DOHH2 (cell line): ENCODE results near the gene C1QTNF4.
"Not testable (repeated sequence)": the region's sequence is repeated elsewhere in the genome, so short reads cannot be mapped to it uniquely, and the experiment has no call there.

Source experiments
- H3F3A ChIP-seq: fragments of 200-600 bp; sonication (generic), shearing (Covaris generic); 2 replicates; pipeline ENCODE4 v1.6.0; 2016; ENCODE audit warnings: antibody characterized with exemption, mild to moderate bottlenecking; ENCODE audit not compliant: control insufficient read depth, insufficient read depth
- H3K27ac ChIP-seq: fragments of 200-600 bp; sonication (generic); 2 replicates; pipeline ENCODE4 v1.5.1; 2014; ENCODE audit warnings: low read depth, mild to moderate bottlenecking, low read length, moderate library complexity
- H3K27me3 ChIP-seq: fragments of 200-600 bp; sonication (generic); 2 replicates; pipeline ENCODE4 v1.6.1; 2014; ENCODE audit warnings: mild to moderate bottlenecking, low read length, mixed read lengths; ENCODE audit not compliant: control insufficient read depth
- H3K36me3 ChIP-seq: fragments of 200-600 bp; sonication (generic); 2 replicates; pipeline ENCODE4 v1.6.1; 2014; ENCODE audit warnings: mild to moderate bottlenecking, low read length, moderate library complexity, mixed read lengths; ENCODE audit not compliant: control insufficient read depth
- H3K4me1 ChIP-seq: fragments of 200-600 bp; sonication (generic); 2 replicates; pipeline ENCODE4 v1.6.1; 2014; ENCODE audit warnings: mild to moderate bottlenecking, low read length, mixed read lengths; ENCODE audit not compliant: control insufficient read depth
- H3K4me2 ChIP-seq: fragments of 200-600 bp; sonication (generic); 2 replicates; pipeline ENCODE4 v1.6.0; 2014; ENCODE audit warnings: mild to moderate bottlenecking, low read length, moderate library complexity
- H3K4me3 ChIP-seq: fragments of 200-600 bp; sonication (generic); 2 replicates; pipeline ENCODE4 v1.5.1; 2014; ENCODE audit warnings: mild to moderate bottlenecking, low read length, mixed read lengths
- H3K79me2 ChIP-seq: fragments of 200-600 bp; sonication (generic); 2 replicates; pipeline ENCODE4 v1.6.1; 2014; ENCODE audit warnings: mild to moderate bottlenecking, low read length, mixed read lengths; ENCODE audit not compliant: control insufficient read depth
- H3K9me2 ChIP-seq: fragments of 200-600 bp; sonication (generic); replicated peaks from 2 replicates; pipeline ENCODE4 v1.6.1; 2014; ENCODE audit warnings: mild to moderate bottlenecking, low read length, mixed read lengths; ENCODE audit not compliant: control insufficient read depth
- H3K9me3 ChIP-seq: fragments of 200-600 bp; sonication (generic); 2 replicates; pipeline ENCODE4 v1.6.1; 2014; ENCODE audit warnings: antibody characterized with exemption, low read length, mixed read lengths; ENCODE audit not compliant: control insufficient read depth, insufficient read depth
- H4K20me1 ChIP-seq: fragments of 200-600 bp; sonication (generic); 2 replicates; pipeline ENCODE4 v1.6.0; 2014; ENCODE audit warnings: low read depth, mild to moderate bottlenecking, antibody characterized with exemption, low read length, moderate library complexity; ENCODE audit not compliant: control insufficient read depth, insufficient read depth
- EZH2phosphoT487 ChIP-seq: fragments of 200-600 bp; sonication (generic); IDR thresholded peaks from 2 replicates; pipeline ENCODE4 v1.6.1; 2017; ENCODE audit warnings: borderline replicate concordance, mild to moderate bottlenecking, antibody characterized with exemption, low read length, moderate library complexity, mixed read lengths
- TF ChIP-seq, protein P1 (sequence below): fragments of 200-600 bp; sonication (generic); IDR thresholded peaks from one replicate; pipeline ENCODE4 v1.5.1; 2014; ENCODE audit warnings: antibody characterized with exemption, mild to moderate bottlenecking, low read depth, low read length; ENCODE audit not compliant: poor library complexity, severe bottlenecking

C1QTNF4 gene

DNA sequence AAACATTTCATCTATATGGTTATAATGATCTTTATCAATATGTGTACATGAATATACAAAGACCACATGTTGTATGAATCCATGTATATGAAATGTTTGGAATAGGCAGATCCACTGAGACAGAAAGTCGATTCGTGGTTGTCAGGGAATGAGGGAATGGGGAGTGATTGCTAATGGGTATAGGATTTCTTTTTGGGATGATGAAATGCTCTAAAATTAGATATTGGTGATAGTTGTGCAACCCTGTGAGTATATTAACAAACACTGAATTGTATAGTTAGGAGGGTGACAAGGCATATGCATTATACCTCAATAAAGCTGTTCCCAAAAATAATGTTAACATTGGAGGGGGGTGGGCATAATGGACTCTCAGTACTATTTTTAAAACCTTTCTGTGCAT lies 33.8 kb downstream of the C1QTNF4 start:
- Histone ChIP-seq H3K4me2 (no peak overlapping the region), H3K9me3 (no peaks in the 10 kb centered on the region), H3F3A (0 out of 2 replicates have a peak, but pooled peaks cover 4% of the 10 kb centered on the region), H4K20me1 (no peaks in the 10 kb centered on the region), H3K4me3 (no peak overlapping the region), H3K27me3 (no peaks in the 10 kb centered on the region), H3K4me1 (peaks cover 14% of the 10 kb centered on the region), H3K9me2 (no peaks in the 10 kb centered on the region), H3K36me3 (no peaks in the 10 kb centered on the region), H3K27ac (no peak overlapping the region), H3K79me2 (peaks cover 12% of the 10 kb centered on the region)
- TF ChIP-seq, protein P1, sequence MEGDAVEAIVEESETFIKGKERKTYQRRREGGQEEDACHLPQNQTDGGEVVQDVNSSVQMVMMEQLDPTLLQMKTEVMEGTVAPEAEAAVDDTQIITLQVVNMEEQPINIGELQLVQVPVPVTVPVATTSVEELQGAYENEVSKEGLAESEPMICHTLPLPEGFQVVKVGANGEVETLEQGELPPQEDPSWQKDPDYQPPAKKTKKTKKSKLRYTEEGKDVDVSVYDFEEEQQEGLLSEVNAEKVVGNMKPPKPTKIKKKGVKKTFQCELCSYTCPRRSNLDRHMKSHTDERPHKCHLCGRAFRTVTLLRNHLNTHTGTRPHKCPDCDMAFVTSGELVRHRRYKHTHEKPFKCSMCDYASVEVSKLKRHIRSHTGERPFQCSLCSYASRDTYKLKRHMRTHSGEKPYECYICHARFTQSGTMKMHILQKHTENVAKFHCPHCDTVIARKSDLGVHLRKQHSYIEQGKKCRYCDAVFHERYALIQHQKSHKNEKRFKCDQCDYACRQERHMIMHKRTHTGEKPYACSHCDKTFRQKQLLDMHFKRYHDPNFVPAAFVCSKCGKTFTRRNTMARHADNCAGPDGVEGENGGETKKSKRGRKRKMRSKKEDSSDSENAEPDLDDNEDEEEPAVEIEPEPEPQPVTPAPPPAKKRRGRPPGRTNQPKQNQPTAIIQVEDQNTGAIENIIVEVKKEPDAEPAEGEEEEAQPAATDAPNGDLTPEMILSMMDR, result no peak
- TF ChIP-seq EZH2phosphoT487, result no peak

DNA sequence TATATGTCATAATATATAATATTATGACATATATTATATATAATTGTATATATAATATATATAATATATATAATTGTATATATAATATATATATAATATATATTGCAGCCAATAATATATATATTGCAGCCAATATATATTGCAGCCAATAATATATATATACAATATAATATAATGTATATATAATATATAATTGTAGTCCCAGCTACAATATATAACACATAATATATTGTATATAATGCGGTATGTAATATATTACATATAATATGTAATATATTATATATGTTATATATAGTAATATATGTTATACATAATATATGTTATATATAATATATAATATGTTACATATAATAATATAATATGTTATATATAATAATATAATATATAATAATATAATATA lies 35.5 kb downstream of the C1QTNF4 start:
- Histone ChIP-seq H3K9me3 (no peaks in the 10 kb centered on the region), H3F3A (peaks cover 9% of the 10 kb centered on the region; the same call in 1 of the 2 replicates), H3K4me3 (no peak overlapping the region), H3K27me3 (no peaks in the 10 kb centered on the region), H3K4me1 (peaks cover 9% of the 10 kb centered on the region), H3K9me2 (no peaks in the 10 kb centered on the region), H4K20me1 (no peaks in the 10 kb centered on the region), H3K4me2 (no peak overlapping the region), H3K27ac (no peak overlapping the region), H3K79me2 (no peaks in the 10 kb centered on the region), H3K36me3 (no peaks in the 10 kb centered on the region)
- no peak for TF ChIP-seq EZH2phosphoT487
- TF ChIP-seq, protein P1, result no peak

DNA sequence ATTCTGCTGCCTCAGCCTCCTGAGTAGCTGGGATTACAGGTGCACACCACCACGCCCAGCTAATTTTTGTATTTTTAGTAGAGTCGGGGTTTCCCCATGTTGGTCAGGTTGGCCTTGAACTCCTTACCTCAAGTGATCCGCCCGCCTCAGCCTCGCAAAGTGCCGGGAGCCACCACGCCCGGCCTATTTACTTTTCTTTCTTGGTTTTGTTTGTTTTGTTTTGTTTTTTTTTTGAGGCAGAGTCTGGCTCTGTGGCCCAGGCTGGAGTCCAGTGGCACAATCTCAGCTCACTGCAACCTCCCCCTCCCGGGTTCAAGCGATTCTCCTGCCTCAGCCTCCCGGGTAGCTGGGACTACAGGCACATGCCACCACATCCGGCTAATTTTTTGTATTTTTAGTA lies 37.2 kb downstream of the C1QTNF4 start:
- H3F3A ChIP-seq, H3K36me3 ChIP-seq, H3K9me3 ChIP-seq, H3K27me3 ChIP-seq, H3K4me3 ChIP-seq, H3K9me2 ChIP-seq, H3K4me2 ChIP-seq, H4K20me1 ChIP-seq, H3K27ac ChIP-seq: not testable (repeated sequence)
- peaks cover 14% of the 10 kb centered on the region for H3K79me2 ChIP-seq
- H3K4me1 ChIP-seq, result peaks cover 14% of the 10 kb centered on the region

DNA sequence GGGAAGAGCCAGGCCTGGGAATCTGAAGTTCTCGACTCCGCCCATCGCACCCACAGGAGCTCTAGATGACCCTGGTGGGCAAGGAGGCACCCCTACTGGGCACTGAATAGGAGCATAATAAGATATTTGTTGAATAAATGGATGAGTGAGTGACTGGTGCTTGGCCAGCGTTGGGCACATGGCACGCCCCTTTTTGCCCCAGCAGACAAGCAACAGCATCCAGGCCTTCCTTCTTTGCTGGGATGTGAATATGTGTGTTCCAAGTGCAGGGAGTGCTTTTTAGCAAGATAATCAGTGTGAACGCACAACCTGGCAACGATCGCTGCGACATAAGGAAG lies 40.8 kb downstream of the C1QTNF4 start:
- Histone ChIP-seq H3K4me3 (peak overlapping the region; percentile 94), H3K4me1 (peaks cover 26% of the 10 kb centered on the region), H3K27me3 (no peaks in the 10 kb centered on the region), H3K36me3 (peaks cover 39% of the 10 kb centered on the region), H4K20me1 (peaks cover 20% of the 10 kb centered on the region), H3F3A (peaks cover 11% of the 10 kb centered on the region; the same call in 1 of the 2 replicates), H3K79me2 (peaks cover 51% of the 10 kb centered on the region), H3K9me3 (no peaks in the 10 kb centered on the region), H3K27ac (no peak overlapping the region), H3K9me2 (no peaks in the 10 kb centered on the region), H3K4me2 (peak overlapping the region; percentile 100)
- no peak for TF ChIP-seq EZH2phosphoT487
- TF ChIP-seq, protein P1, result peak; percentile 13
